PC-3 (cell line): ENCODE results near the gene ZER1.

Source experiments
- CTCF ChIP-seq: fragments of 300-600 bp; sonication (generic); conservative IDR thresholded peaks from 2 replicates; pipeline ENCODE4 v1.5.1; 2017; ENCODE audit warnings: antibody characterized with exemption, low read depth, mild to moderate bottlenecking, low read length
- EZH2phosphoT487 ChIP-seq: fragments of 300-600 bp; sonication (generic); IDR thresholded peaks from 2 replicates; pipeline ENCODE4 v1.6.1; 2018; ENCODE audit warnings: mild to moderate bottlenecking, antibody characterized with exemption, low read length, borderline replicate concordance

DNA sequence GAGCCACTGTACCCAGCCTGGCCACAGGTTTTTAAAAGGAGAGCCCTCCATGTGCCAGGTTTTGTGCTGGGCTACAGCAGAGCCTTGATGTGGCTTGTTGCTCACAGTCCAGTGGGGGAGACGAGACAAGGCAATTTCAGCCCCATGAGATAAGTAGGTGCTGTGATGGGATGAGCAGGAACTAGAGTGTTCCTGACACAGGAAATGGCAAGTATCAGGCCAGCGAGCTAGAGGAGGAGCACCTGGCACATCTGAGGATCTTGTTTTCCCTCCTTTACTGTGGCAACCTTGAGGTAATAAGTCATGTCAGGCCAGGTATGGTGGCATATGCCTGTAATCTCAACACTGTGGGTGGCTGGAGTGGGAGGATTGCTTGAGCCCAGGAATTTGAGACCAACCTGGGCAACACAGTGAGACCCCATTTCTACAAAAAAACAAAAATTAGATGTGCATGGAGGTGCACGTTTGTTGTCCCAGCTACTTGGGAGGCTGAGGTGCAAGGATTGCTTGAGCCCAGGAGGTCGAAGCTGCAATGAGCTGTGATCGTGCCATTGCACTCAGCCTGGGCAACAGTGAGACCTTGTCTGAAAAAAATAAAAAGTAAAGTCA, 44.0 kb downstream of the ZER1 start:
- TF ChIP-seq CTCF = no peak
- no peak for TF ChIP-seq EZH2phosphoT487
